ENCODE results near the gene CLPSL2. TPM values are rescaled to one million over a fixed set of nuclear protein-coding genes. Genes with fewer than 3 reads are reported as not detected.

The CLPSL2 gene
- total and polyA plus RNA-seq, 12 donors: not detected

DNA sequence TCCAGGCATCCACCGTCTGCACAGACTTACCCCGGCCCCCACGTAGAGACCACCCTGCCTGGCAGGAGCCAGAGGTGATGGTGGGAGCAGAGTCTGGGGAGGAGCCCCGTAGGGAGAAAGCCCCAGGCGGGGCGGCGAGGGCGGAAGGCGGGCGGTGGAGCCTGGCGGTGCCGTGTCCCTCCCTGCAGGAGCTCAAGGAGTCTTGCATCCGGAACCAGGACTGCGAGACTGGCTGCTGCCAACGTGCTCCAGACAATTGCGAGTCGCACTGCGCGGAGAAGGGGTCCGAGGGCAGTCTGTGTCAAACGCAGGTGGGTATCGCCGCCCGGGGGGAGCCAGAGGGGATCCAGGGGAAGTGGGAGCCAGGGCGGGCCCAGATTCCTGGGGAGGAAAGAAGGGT lies 10.4 kb downstream of the CLPSL2 start:
- peak in 2 of 8 donors; percentile 22 to 35 for ATAC-seq
- no peak for DNase-seq
- no peaks in the 10 kb centered on the region for H3K9me3 ChIP-seq
- peaks cover 0 to 4% (median 0%) of the 10 kb centered on the region in 9 donors for H3K4me1 ChIP-seq
- intact Hi-C loops (cut with DNase I): loop anchor here in 2 of 10 donors (1.0 kb wide), 1 partner anchor 11 kb away; no protein-coding TSS in a partner anchor
- peaks cover 24 to 84% (median 69%) of the 10 kb centered on the region in 7 donors for H3K27me3 ChIP-seq
- H3K27ac ChIP-seq: no peak overlapping the region
- H3K36me3 ChIP-seq: no peaks in the 10 kb centered on the region
- TF ChIP-seq, protein P1, sequence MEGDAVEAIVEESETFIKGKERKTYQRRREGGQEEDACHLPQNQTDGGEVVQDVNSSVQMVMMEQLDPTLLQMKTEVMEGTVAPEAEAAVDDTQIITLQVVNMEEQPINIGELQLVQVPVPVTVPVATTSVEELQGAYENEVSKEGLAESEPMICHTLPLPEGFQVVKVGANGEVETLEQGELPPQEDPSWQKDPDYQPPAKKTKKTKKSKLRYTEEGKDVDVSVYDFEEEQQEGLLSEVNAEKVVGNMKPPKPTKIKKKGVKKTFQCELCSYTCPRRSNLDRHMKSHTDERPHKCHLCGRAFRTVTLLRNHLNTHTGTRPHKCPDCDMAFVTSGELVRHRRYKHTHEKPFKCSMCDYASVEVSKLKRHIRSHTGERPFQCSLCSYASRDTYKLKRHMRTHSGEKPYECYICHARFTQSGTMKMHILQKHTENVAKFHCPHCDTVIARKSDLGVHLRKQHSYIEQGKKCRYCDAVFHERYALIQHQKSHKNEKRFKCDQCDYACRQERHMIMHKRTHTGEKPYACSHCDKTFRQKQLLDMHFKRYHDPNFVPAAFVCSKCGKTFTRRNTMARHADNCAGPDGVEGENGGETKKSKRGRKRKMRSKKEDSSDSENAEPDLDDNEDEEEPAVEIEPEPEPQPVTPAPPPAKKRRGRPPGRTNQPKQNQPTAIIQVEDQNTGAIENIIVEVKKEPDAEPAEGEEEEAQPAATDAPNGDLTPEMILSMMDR (IDR thresholded peaks at IDR 0.05): no peak
- 25 to 49% methylated on average over 25 of the region's 25 CpGs for WGBS, 2 donors
- H3K4me3 ChIP-seq: peak overlapping the region in 1 of 10 donors; percentile 3

DNA sequence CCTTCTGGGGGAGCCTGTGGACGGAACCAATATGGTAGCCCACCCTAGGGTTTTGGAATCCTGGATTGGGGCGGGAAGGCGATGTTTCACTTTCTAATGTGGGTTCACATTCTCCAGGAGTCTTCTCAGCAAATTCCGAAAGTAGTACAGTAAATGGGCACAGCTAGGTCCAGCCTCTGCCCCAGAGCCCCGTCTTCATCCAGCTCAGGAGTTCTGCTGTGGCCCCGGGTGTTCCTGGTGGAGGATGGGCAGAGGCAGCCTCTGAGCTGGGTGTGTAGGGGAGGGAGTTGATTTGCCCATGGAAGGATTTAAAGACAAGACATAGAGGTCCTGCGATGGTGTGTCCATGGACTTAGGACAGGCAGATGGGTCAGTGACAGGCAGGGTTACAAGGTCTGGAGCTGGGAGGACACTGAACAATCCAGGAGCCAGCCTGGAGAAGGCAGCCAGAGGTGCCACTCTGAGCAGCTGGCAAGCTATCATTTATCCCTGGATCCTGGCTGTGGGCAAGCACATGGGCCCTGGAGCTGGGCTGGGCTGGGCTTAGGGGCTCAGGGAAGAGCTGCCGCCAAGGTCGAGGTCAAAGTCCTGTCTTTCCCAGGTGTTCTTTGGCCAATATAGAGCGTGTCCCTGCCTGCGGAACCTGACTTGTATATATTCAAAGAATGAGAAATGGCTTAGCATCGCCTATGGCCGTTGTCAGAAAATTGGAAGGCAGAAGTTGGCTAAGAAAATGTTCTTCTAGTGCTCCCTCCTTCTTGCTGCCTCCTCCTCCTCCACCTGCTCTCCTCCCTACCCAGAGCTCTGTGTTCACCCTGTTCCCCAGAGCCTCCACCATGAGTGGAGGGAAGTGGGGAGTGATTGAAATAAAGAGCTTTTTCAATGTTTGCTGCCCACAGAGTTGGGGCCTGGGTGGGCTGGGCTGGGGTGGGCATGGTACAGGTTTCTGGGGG lies 11.1 kb downstream of the CLPSL2 start:
- H3K9me3 ChIP-seq: no peaks in the 10 kb centered on the region
- DNase-seq: no peak
- H3K27ac ChIP-seq: no peak overlapping the region
- no peaks in the 10 kb centered on the region for H3K36me3 ChIP-seq
- peaks cover 0 to 4% (median 0%) of the 10 kb centered on the region in 9 donors for H3K4me1 ChIP-seq
- ATAC-seq: no peak
- peaks cover 24 to 89% (median 69%) of the 10 kb centered on the region in 7 donors for H3K27me3 ChIP-seq
- WGBS, 2 donors: 84 to 86% methylated on average over 13 of the region's 13 CpGs
- TF ChIP-seq, protein P1 (IDR thresholded peaks at IDR 0.05): no peak
- H3K4me3 ChIP-seq: peak overlapping the region in 1 of 10 donors; percentile 3
- intact Hi-C loops (cut with DNase I): loop anchor here in 3 of 10 donors (1.0 kb wide), 1 partner anchor 11 kb away; no protein-coding TSS in a partner anchor

DNA sequence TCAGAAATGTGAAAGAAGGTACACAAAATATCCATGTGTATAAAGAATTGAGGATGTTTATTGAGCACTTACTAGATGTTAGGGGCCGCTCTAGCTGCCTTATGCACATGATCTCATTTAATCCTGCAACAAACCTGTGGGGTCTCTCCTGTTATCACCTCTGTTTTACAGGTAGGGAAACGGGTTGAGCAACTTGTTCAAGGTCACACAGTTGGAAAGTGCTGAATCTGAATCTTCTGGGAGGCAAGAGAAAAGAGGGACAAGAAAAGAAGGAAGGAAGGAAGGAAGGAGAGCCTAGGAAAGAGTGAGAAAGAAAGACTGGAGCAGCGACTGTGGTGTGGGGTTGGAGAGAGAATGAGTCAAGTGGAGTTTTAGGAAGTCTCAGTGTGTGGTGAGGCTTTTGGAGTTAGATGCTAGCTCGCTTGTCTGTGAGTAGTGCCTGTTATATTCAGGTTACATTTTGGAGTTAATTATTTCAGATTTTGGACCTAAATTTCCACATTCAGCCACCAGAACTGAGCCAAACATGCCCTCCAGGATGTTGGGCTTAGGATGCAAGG lies 12.1 kb downstream of the CLPSL2 start:
- intact Hi-C loops (cut with DNase I): loop anchor here in 1 of 10 donors (1.0 kb wide), 1 partner anchor 10 kb away; no protein-coding TSS in a partner anchor
- Histone ChIP-seq H3K9me3 (no peaks in the 10 kb centered on the region), H3K4me3 (no peak overlapping the region), H3K4me1 (peaks cover 0 to 4% (median 0%) of the 10 kb centered on the region in 9 donors), H3K27ac (no peak overlapping the region), H3K27me3 (peaks cover 24 to 87% (median 69%) of the 10 kb centered on the region in 7 donors), H3K36me3 (no peaks in the 10 kb centered on the region)
- TF ChIP-seq, protein P1 (IDR thresholded peaks at IDR 0.05): no peak
- WGBS, 2 donors: 60% methylated on average over 4 of the region's 4 CpGs
- DNase-seq (no peak), ATAC-seq (no peak)

DNA sequence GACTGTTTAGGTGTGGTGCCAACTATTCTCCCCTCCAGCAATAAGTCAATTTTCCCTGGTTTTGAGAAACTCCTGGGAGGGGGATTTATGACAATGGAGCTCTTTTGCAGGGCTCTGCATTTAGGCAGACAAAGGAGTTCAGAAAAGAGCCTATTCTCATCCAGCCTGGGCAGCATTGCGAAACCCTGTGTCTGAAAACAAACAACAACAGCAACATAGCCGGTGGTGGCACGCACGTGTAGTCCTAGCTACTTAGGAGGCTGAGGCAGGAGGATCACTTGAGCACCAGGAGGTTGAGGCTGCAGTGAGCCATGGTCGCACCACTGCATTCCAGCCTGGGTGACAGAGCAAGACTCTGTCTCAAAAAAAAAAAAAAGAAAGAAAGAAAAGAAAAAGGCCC lies 14.3 kb downstream of the CLPSL2 start:
- Histone ChIP-seq H3K4me3 (no peak overlapping the region), H3K4me1 (peaks cover 0 to 4% (median 0%) of the 10 kb centered on the region in 9 donors), H3K36me3 (no peaks in the 10 kb centered on the region), H3K9me3 (no peaks in the 10 kb centered on the region), H3K27ac (no peak overlapping the region), H3K27me3 (peaks cover 23 to 70% (median 50%) of the 10 kb centered on the region in 7 donors)
- TF ChIP-seq, protein P1 (IDR thresholded peaks at IDR 0.05): no peak
- intact Hi-C loops (cut with DNase I): no loop called here
- WGBS, 2 donors: 86 to 88% methylated on average over 5 of the region's 5 CpGs
- DNase-seq (no peak), ATAC-seq (no peak)
